Neural progenitor cell (in vitro differentiated cells): ENCODE measurements around the gene PRKCD. TPM values are rescaled to one million over a fixed set of nuclear protein-coding genes. Genes with fewer than 3 reads are reported as not detected.

Experiments used
- DNase-seq: peaks from one replicate; pipeline ENCODE4 v3.0.0-alpha.2; 2016; ENCODE audit warnings: low spot score
- H2AFZ ChIP-seq: fragments of 200-600 bp; sonication (generic); replicated peaks from 2 replicates; pipeline ENCODE4 v1.6.1; 2016; ENCODE audit warnings: antibody characterized with exemption
- H3F3A ChIP-seq: fragments of 200-600 bp; sonication (generic); 2 replicates; pipeline ENCODE4 v1.6.1; 2016; ENCODE audit warnings: antibody characterized with exemption, low read depth
- H3K27ac ChIP-seq: fragments of 200-600 bp; sonication (generic); 2 replicates; pipeline ENCODE4 v1.5.1; 2016; ENCODE audit warnings: mild to moderate bottlenecking
- H3K27me3 ChIP-seq: fragments of 200-600 bp; sonication (generic); 2 replicates; pipeline ENCODE4 v1.6.1; 2016; ENCODE audit warnings: mild to moderate bottlenecking, moderate library complexity
- H3K36me3 ChIP-seq: fragments of 200-600 bp; sonication (generic); 2 replicates; pipeline ENCODE4 v1.5.1; 2016
- H3K4me1 ChIP-seq: fragments of 200-600 bp; sonication (generic); 2 replicates; pipeline ENCODE4 v1.6.1; 2016; ENCODE audit warnings: mixed run types
- H3K4me2 ChIP-seq: fragments of 200-600 bp; sonication (generic); 2 replicates; pipeline ENCODE4 v1.6.1; 2016
- H3K4me3 ChIP-seq: fragments of 200-600 bp; sonication (generic); 2 replicates; pipeline ENCODE4 v1.5.1; 2016
- H3K79me2 ChIP-seq: fragments of 200-600 bp; sonication (generic); 2 replicates; pipeline ENCODE4 v1.6.1; 2016; ENCODE audit warnings: low read depth
- H3K9ac ChIP-seq: fragments of 200-600 bp; sonication (generic); 2 replicates; pipeline ENCODE4 v1.6.1; 2016
- H3K9me3 ChIP-seq: fragments of 200-600 bp; sonication (generic); 2 replicates; pipeline ENCODE4 v1.5.1; 2016; ENCODE audit warnings: low read depth
- H4K20me1 ChIP-seq: fragments of 200-600 bp; sonication (generic); 2 replicates; pipeline ENCODE4 v1.6.1; 2016; ENCODE audit warnings: low read depth
- H3K27ac Mint-ChIP-seq: 3 replicates; pipeline ENCODE4 v1.8.0; 2021; ENCODE audit warnings: mixed read lengths
- H3K27me3 Mint-ChIP-seq: 2 replicates; pipeline ENCODE4 v1.8.0; 2022; ENCODE audit warnings: low read depth, mild to moderate bottlenecking, inconsistent platforms, moderate library complexity, mixed read lengths; ENCODE audit not compliant: insufficient read depth
- H3K36me3 Mint-ChIP-seq: 3 replicates; pipeline ENCODE4 v1.8.0; 2021; ENCODE audit warnings: mixed read lengths
- H3K4me1 Mint-ChIP-seq: 3 replicates; pipeline ENCODE4 v1.8.0; 2021; ENCODE audit warnings: mixed read lengths
- H3K4me3 Mint-ChIP-seq: 3 replicates; pipeline ENCODE4 v1.8.0; 2021; ENCODE audit warnings: mild to moderate bottlenecking, moderate library complexity, mixed read lengths
- H3K9me3 Mint-ChIP-seq: 3 replicates; pipeline ENCODE4 v1.8.0; 2020; ENCODE audit warnings: mixed read lengths
- CTCF ChIP-seq: fragments of 200-600 bp; sonication (generic); IDR thresholded peaks from 2 replicates; pipeline ENCODE4 v1.5.1; 2017; ENCODE audit warnings: antibody characterized with exemption, mild to moderate bottlenecking
- EZH2 ChIP-seq: fragments of 200-600 bp; sonication (generic); IDR thresholded peaks from 2 replicates; pipeline ENCODE4 v1.6.1; 2017; ENCODE audit warnings: antibody characterized with exemption, mild to moderate bottlenecking, moderate library complexity
- EZH2phosphoT487 ChIP-seq: fragments of 200-600 bp; sonication (generic); IDR thresholded peaks from 2 replicates; pipeline ENCODE4 v1.6.1; 2017; ENCODE audit warnings: antibody characterized with exemption
- total RNA-seq: library from RNA; depleted of rRNA; stranded (reverse); fragments of >200 nt; gene quantifications from 2 replicates; pipeline ENCODE4 v1.2.3, GENCODE V29; 2015; ENCODE audit warnings: low replicate concordance

PRKCD gene
- total RNA-seq, 1 donor from 2014 or later: 8.9 TPM

GRCh38 chr3:53120336-53120735 lies 40.7 kb upstream of the PRKCD start:
- H3K9ac ChIP-seq: no peak overlapping the region
- no peaks in the 10 kb centered on the region for H3K9me3 ChIP-seq
- H3K4me3 ChIP-seq: no peak overlapping the region
- H3K4me1 Mint-ChIP-seq: no peaks in the 10 kb centered on the region
- H3K4me1 ChIP-seq: no peaks in the 10 kb centered on the region
- H3K27me3 ChIP-seq: no peaks in the 10 kb centered on the region
- no peak overlapping the region for H3K27ac Mint-ChIP-seq
- H3K79me2 ChIP-seq: no peaks in the 10 kb centered on the region
- H3K4me3 Mint-ChIP-seq: no peak overlapping the region
- no peaks in the 10 kb centered on the region for H3K9me3 Mint-ChIP-seq
- peaks cover 17% of the 10 kb centered on the region for H3K36me3 Mint-ChIP-seq
- no peak overlapping the region for H3K27ac ChIP-seq
- no peak overlapping the region for H2AFZ ChIP-seq
- H3K36me3 ChIP-seq: no peaks in the 10 kb centered on the region
- no peak overlapping the region for H3K4me2 ChIP-seq
- H3F3A ChIP-seq: peaks cover 3% of the 10 kb centered on the region
- no peak for DNase-seq
- H3K27me3 Mint-ChIP-seq: no peaks in the 10 kb centered on the region
- H4K20me1 ChIP-seq: no peaks in the 10 kb centered on the region
- TF ChIP-seq EZH2 (no peak), CTCF (no peak), EZH2phosphoT487 (no peak)

DNA sequence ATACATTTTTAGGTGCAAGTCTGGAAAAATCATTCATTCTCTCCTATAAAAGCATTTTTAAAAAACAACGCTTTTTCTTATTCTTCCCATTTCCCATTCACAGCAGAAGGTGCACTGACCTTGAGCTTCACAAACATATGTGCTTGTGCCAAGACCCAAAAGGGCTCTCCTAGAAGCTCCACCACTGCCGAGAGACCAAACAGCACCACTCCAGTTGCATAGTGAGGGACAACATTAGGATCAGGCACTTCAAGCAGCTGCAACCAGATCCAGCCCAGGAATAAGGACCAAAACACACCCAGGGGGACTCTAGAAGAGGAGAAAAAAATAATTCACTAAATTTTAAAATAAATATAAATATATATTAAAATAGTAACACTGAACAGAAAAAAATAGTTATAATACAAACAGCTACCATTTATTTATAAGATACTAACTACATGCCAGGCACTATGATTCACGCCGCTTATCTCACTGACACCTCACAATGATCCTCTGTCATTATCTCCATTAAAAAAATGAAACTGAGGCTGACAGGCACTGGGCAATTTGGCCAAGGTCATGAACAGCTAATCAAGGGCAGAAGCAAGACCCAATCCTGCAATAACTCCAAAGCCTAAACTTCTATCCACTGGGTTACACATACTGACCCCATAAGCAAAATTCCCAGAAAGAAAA lies 38.6 kb upstream of the PRKCD start:
- H3K9ac ChIP-seq: no peak overlapping the region
- H3K27ac ChIP-seq: no peak overlapping the region
- no peak overlapping the region for H3K4me3 Mint-ChIP-seq

DNA sequence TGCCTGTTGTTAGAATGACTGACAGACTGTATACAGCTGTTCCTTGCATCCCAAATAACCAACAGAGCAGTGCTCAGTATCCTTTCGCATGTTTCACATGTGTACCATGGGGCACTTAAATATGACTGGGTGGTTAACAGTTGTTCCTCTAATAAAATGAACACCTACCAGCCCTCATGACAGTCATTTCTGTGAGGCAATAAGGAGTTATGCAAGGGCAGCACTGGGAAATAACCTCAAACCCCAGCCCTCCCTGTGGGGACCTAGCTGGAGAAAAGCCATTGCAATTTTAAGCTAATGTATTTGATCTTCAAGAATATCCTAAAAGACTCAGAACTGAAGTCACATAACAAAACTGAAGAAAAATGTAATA lies 38.1 kb upstream of the PRKCD start:
- no peak for DNase-seq
- Histone ChIP-seq H3K9ac (no peak overlapping the region), H3F3A (no peaks in the 10 kb centered on the region), H3K4me3 (no peak overlapping the region), H3K27ac (no peak overlapping the region), H3K79me2 (peaks cover 3% of the 10 kb centered on the region), H3K4me1 (no peaks in the 10 kb centered on the region), H3K9me3 (no peaks in the 10 kb centered on the region), H4K20me1 (no peaks in the 10 kb centered on the region), H3K4me2 (no peak overlapping the region), H2AFZ (no peak overlapping the region), H3K36me3 (no peaks in the 10 kb centered on the region), H3K27me3 (no peaks in the 10 kb centered on the region)
- Mint-ChIP-seq H3K4me1 (no peaks in the 10 kb centered on the region), H3K27ac (no peak overlapping the region), H3K36me3 (peaks cover 17% of the 10 kb centered on the region), H3K9me3 (no peaks in the 10 kb centered on the region), H3K27me3 (no peaks in the 10 kb centered on the region), H3K4me3 (no peak overlapping the region)
- no peak for TF ChIP-seq CTCF
- no peak for TF ChIP-seq EZH2phosphoT487
- TF ChIP-seq EZH2: no peak

More for the DNA sequence above, 38.6 kb upstream of the PRKCD start:
- Histone ChIP-seq H3K9me3 (no peaks in the 10 kb centered on the region), H3K36me3 (no peaks in the 10 kb centered on the region), H3K4me3 (no peak overlapping the region), H3K4me1 (no peaks in the 10 kb centered on the region), H3K79me2 (no peaks in the 10 kb centered on the region), H3K4me2 (no peak overlapping the region), H3F3A (no peaks in the 10 kb centered on the region), H3K27me3 (no peaks in the 10 kb centered on the region), H2AFZ (no peak overlapping the region), H4K20me1 (no peaks in the 10 kb centered on the region)
- Mint-ChIP-seq H3K27ac (no peak overlapping the region), H3K36me3 (peaks cover 17% of the 10 kb centered on the region), H3K9me3 (no peaks in the 10 kb centered on the region), H3K4me1 (no peaks in the 10 kb centered on the region), H3K27me3 (no peaks in the 10 kb centered on the region)
- TF ChIP-seq EZH2phosphoT487 (no peak), CTCF (no peak), EZH2 (no peak)
- DNase-seq: no peak
